GM23338 (cell line): ENCODE results near the gene MCAM. TPM values are rescaled to one million over a fixed set of nuclear protein-coding genes. Genes with fewer than 3 reads are reported as not detected.

Experiments
- ATAC-seq: fragments of 200-7000 bp; cut with Tn5 transposase; 3 replicates; pipeline ENCODE4 v1.9.1; 2020
- DNase-seq: peaks from one replicate; pipeline ENCODE4 v3.0.0-alpha.2; 2015; ENCODE audit warnings: low spot score
- H2AFZ ChIP-seq: fragments of 200-600 bp; sonication (generic); 2 replicates; pipeline ENCODE4 v1.8.0; 2016; ENCODE audit warnings: antibody characterized with exemption, mild to moderate bottlenecking, moderate library complexity
- H3F3A ChIP-seq: fragments of 200-600 bp; sonication (generic); replicated peaks from 2 replicates; pipeline ENCODE4 v1.8.0; 2017; ENCODE audit warnings: antibody characterized with exemption, mixed run types, low read depth
- H3K27ac ChIP-seq: fragments of 200-600 bp; sonication (generic); 2 replicates; pipeline ENCODE4 v1.6.1; 2016; ENCODE audit warnings: low read depth
- H3K27me3 ChIP-seq: fragments of 200-600 bp; sonication (generic); 2 replicates; pipeline ENCODE4 v1.8.0; 2016; ENCODE audit warnings: mild to moderate bottlenecking, mixed run types, moderate library complexity; ENCODE audit not compliant: insufficient read depth
- H3K36me3 ChIP-seq: fragments of 200-600 bp; sonication (generic); 2 replicates; pipeline ENCODE4 v1.8.0; 2016; ENCODE audit warnings: mild to moderate bottlenecking; ENCODE audit not compliant: insufficient read depth
- H3K4me1 ChIP-seq: fragments of 200-600 bp; sonication (generic); 2 replicates; pipeline ENCODE4 v1.8.0; 2016; ENCODE audit warnings: mild to moderate bottlenecking, moderate library complexity; ENCODE audit not compliant: insufficient read depth
- H3K4me2 ChIP-seq: fragments of 200-600 bp; sonication (generic); 2 replicates; pipeline ENCODE4 v1.7.1; 2017; ENCODE audit warnings: mixed run types
- H3K4me3 ChIP-seq: fragments of 200-600 bp; sonication (generic); 2 replicates; pipeline ENCODE4 v1.6.1; 2016; ENCODE audit warnings: mixed run types
- H3K79me2 ChIP-seq: fragments of 200-600 bp; sonication (generic); replicated peaks from 2 replicates; pipeline ENCODE4 v1.8.0; 2017; ENCODE audit warnings: mild to moderate bottlenecking; ENCODE audit not compliant: insufficient read depth
- H3K9me2 ChIP-seq: fragments of 200-600 bp; sonication (generic); 2 replicates; pipeline ENCODE4 v1.8.0; 2017; ENCODE audit not compliant: insufficient read depth
- H4K20me1 ChIP-seq: fragments of 200-600 bp; sonication (generic); replicated peaks from 2 replicates; pipeline ENCODE4 v1.8.0; 2017; ENCODE audit warnings: mild to moderate bottlenecking; ENCODE audit not compliant: insufficient read depth
- H3K27ac Mint-ChIP-seq: 2 replicates; pipeline ENCODE4 v1.8.0; 2020; ENCODE audit warnings: inconsistent platforms, mild to moderate bottlenecking, moderate library complexity, mixed read lengths
- H3K27me3 Mint-ChIP-seq: 3 replicates; pipeline ENCODE4 v1.8.0; 2022; ENCODE audit warnings: low read depth, mild to moderate bottlenecking, moderate library complexity, mixed read lengths, inconsistent platforms; ENCODE audit not compliant: insufficient read depth, poor library complexity
- H3K36me3 Mint-ChIP-seq: 3 replicates; pipeline ENCODE4 v1.8.0; 2021; ENCODE audit warnings: low read depth, mild to moderate bottlenecking, inconsistent platforms, moderate library complexity, mixed read lengths
- H3K4me1 Mint-ChIP-seq: 3 replicates; pipeline ENCODE4 v1.8.0; 2020; ENCODE audit warnings: mild to moderate bottlenecking, inconsistent platforms, mixed read lengths
- H3K4me3 Mint-ChIP-seq: 3 replicates; pipeline ENCODE4 v1.8.0; 2021; ENCODE audit warnings: moderate library complexity, mild to moderate bottlenecking, inconsistent platforms, mixed read lengths
- H3K9me3 Mint-ChIP-seq: 3 replicates; pipeline ENCODE4 v1.8.0; 2020; ENCODE audit warnings: moderate library complexity, mild to moderate bottlenecking, inconsistent platforms, mixed read lengths
- CREB1 ChIP-seq: fragments of 250-450 bp; sonication (Bioruptor Pico); IDR thresholded peaks from 2 replicates; pipeline ENCODE4 v1.5.0; 2020; ENCODE audit warnings: low read depth, mild to moderate bottlenecking, moderate library complexity
- CTCF ChIP-seq, 2 experiments: fragments of 200-600 bp in 1 of 2; sonication (generic) in 1 of 2; conservative IDR thresholded peaks; 2 replicates each; pipeline versions ENCODE4 v1.5.1 to v1.6.1; 2016 to 2017; ENCODE audit warnings: antibody characterized with exemption in 2 of 2, low read depth in 2 of 2, mild to moderate bottlenecking in 2 of 2, moderate library complexity in 1 of 2
- ETS1 ChIP-seq: IDR thresholded peaks from 2 replicates; pipeline ENCODE4 v1.6.1; 2016; ENCODE audit warnings: antibody characterized with exemption
- EZH2 ChIP-seq: fragments of 200-600 bp; sonication (generic); IDR thresholded peaks from one replicate; pipeline ENCODE4 v1.8.0; 2017; ENCODE audit warnings: antibody characterized with exemption, mild to moderate bottlenecking, low read depth; ENCODE audit not compliant: unreplicated experiment
- EZH2phosphoT487 ChIP-seq: fragments of 200-600 bp; sonication (generic); IDR thresholded peaks from one replicate; pipeline ENCODE4 v1.8.1; 2018; ENCODE audit warnings: antibody characterized with exemption; ENCODE audit not compliant: unreplicated experiment
- NANOG ChIP-seq: IDR thresholded peaks from 2 replicates; pipeline ENCODE4 v1.6.1; 2016; ENCODE audit warnings: antibody characterized with exemption, borderline replicate concordance
- POLR2AphosphoS5 ChIP-seq: IDR thresholded peaks from 2 replicates; pipeline ENCODE4 v1.6.1; 2016; ENCODE audit warnings: antibody characterized with exemption, low read depth
- REST ChIP-seq: IDR thresholded peaks from one replicate; pipeline ENCODE4 v1.6.1; 2018; ENCODE audit warnings: antibody characterized with exemption; ENCODE audit not compliant: unreplicated experiment
- STAT1 ChIP-seq: IDR thresholded peaks from one replicate; pipeline ENCODE4 v1.6.1; 2016; ENCODE audit warnings: antibody characterized with exemption; ENCODE audit not compliant: unreplicated experiment
- ZNF114 ChIP-seq: fragments of 250-450 bp; sonication (Bioruptor Pico); IDR thresholded peaks from 2 replicates; pipeline ENCODE4 v1.5.0; 2020; ENCODE audit warnings: mild to moderate bottlenecking, moderate library complexity
- ZNF331 ChIP-seq: fragments of 250-450 bp; sonication (Bioruptor Pico); IDR thresholded peaks from 2 replicates; pipeline ENCODE4 v1.5.0; 2020; ENCODE audit warnings: low read depth, mild to moderate bottlenecking, moderate library complexity
- polyA plus RNA-seq: library from polyadenylated mRNA; unstranded; fragments of >200 nt; fragmentation: Nextera tagmentation; extraction: Ambion mirVana; gene quantifications from 2 replicates; pipeline ENCODE4 v1.2.1, GENCODE V29; 2016
- total RNA-seq: library from RNA; depleted of rRNA; stranded (reverse); fragments of >200 nt; shearing (Covaris generic); gene quantifications from 2 replicates; pipeline ENCODE4 v1.2.3, GENCODE V29; 2014

MCAM gene
- total and polyA plus RNA-seq, 2 experiments from 2014 or later, result 8.9 to 79.5 TPM

- TF ChIP-seq REST (no peak), STAT1 (no peak), CTCF (conservative IDR thresholded peaks at IDR 0.05; ENCODE audit: low read depth in 2 of 2) (no peak), EZH2 (no peak), POLR2AphosphoS5 (no peak), ZNF331 (CRISPR knock-in tag) (no peak)
These were observed 6.8 kb downstream of the MCAM start (continued) for GRCh38 chr11:119309953-119310681.

- Histone ChIP-seq H2AFZ (no peak overlapping the region), H3K4me1 (peaks cover 14% of the 10 kb centered on the region; the same call in 1 of the 2 replicates), H3K9me2 (no peaks in the 10 kb centered on the region), H3K36me3 (peaks cover 10% of the 10 kb centered on the region; the same call in 1 of the 2 replicates), H3F3A (0 out of 2 replicates have a peak, but pooled peaks cover 4% of the 10 kb centered on the region), H3K27ac (no peak overlapping the region), H3K4me3 (no peak overlapping the region), H4K20me1 (peaks cover 11% of the 10 kb centered on the region), H3K27me3 (no peaks in the 10 kb centered on the region), H3K79me2 (no peaks in the 10 kb centered on the region), H3K4me2 (no peak overlapping the region)
- peaks cover 17% of the 10 kb centered on the region for H3K4me1 Mint-ChIP-seq
- peaks cover 18% of the 10 kb centered on the region for H3K27me3 Mint-ChIP-seq
- no peaks in the 10 kb centered on the region for H3K9me3 Mint-ChIP-seq
- peaks cover 25% of the 10 kb centered on the region; the same call in 2 of the 3 replicates for H3K36me3 Mint-ChIP-seq
- ATAC-seq (no peak), DNase-seq (no peak)
- no peak overlapping the region for H3K27ac Mint-ChIP-seq
- no peak overlapping the region for H3K4me3 Mint-ChIP-seq
- TF ChIP-seq ZNF331 (CRISPR knock-in tag) (no peak), EZH2 (no peak), CREB1 (CRISPR knock-in tag) (no peak), CTCF (conservative IDR thresholded peaks at IDR 0.05; ENCODE audit: low read depth in 2 of 2) (no peak), ZNF114 (no peak), STAT1 (no peak), EZH2phosphoT487 (no peak), ETS1 (no peak), REST (no peak), NANOG (no peak), POLR2AphosphoS5 (no peak; the same call in 1 of the 2 replicates)
These were observed 7.5 kb downstream of the MCAM start for GRCh38 chr11:119309411-119309810.
